HG03342 (cell line): Measurements from ENCODE around the gene CCDC146.
"Not testable (repeated sequence)": the region's sequence is repeated elsewhere in the genome, so short reads cannot be mapped to it uniquely, and the experiment has no call there.

Source experiments
- ATAC-seq: cut with Tn5 transposase; IDR thresholded peaks from one replicate; pipeline ENCODE4 v1.9.1; 2021; ENCODE audit warnings: mild to moderate bottlenecking, moderate library complexity; ENCODE audit not compliant: unreplicated experiment

Gene CCDC146

GRCh38 chr7:77197141-77197540 is 74.7 kb downstream of the CCDC146 start:
- no peak for ATAC-seq

GRCh38 chr7:77199013-77199966 is 76.9 kb downstream of the CCDC146 start, which contains the start of gene FGL2:
TSS of gene FGL2 (minus strand) at chr7:77199819. CDS start at chr7:77199793, 26 bp downstream.
- ATAC-seq = no peak

GRCh38 chr7:77200542-77200941 is 78.1 kb downstream of the CCDC146 start:
- ATAC-seq = no peak

- peak; percentile 95 for ATAC-seq
These were observed 80.1 kb downstream of the CCDC146 start for GRCh38 chr7:77202481-77202976.

- ATAC-seq = no peak
These were observed 83.3 kb downstream of the CCDC146 start for GRCh38 chr7:77205706-77206105.

- no peak for ATAC-seq
These were observed 86.0 kb downstream of the CCDC146 start for GRCh38 chr7:77208416-77208815.

DNA sequence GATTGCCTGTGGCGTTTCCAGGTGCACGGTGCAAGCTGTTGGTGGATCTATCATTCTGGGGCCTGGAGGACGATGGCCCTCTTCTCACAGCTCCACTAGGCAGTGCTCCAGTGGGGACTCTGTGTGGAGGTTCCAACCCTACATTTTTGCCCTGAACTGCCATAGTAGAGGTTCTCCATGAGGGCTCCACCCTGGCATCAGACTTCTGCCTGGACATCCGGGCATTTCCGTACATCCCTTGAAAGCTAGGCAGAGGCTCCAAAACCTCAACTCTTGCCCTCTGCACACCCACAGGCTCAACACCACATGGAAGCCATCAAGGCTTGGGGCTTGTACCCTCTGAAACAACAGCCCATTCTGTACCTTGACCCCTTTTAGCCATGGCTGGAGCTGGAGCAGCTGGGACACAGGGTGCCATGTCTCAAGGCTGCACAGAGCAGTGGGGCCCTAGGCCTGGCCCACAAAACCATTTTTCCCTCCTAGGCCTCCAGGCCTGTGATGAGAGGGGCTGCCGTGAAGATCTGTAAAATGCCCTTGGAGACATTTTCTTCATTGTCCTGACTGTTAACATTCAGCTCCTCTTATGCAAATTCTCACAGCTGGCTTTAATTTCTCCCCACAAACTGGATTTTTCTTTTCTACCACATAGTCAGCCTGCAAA is 87.2 kb downstream of the CCDC146 start:
- ATAC-seq = no peak

- ATAC-seq = no peak
These were observed 93.9 kb downstream of the CCDC146 start for GRCh38 chr7:77216181-77216845.

DNA sequence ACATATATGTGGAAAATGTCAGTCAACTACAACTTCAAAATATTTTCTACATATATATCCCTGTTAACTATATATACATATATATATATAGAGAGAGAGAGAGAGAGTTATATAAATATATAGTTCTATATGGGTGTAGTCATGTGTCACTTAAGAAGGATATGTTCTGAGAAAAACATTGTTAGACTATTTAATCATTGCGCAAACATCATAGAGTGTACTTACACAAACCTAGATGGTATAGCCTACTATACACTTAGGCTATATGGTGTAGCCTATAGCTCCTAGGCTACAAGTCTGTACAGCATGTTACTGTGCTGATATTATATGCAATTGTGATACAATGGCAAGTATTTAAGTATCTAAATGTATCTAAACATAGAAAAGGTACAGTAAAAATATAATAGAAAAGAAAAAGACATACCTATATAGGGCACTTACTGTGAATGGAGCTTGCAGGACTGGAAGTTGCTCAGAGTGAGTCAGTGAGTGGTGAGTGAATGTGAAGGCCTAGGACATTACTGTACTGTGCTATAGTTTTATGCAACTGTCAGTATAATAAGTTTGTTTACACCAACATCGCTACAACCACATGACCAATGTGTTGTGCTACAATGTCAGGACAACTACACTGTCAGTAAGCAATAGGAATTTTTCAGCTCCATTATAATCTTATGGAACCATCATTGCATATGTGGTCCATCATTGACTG is 95.2 kb downstream of the CCDC146 start:
- no peak for ATAC-seq

DNA sequence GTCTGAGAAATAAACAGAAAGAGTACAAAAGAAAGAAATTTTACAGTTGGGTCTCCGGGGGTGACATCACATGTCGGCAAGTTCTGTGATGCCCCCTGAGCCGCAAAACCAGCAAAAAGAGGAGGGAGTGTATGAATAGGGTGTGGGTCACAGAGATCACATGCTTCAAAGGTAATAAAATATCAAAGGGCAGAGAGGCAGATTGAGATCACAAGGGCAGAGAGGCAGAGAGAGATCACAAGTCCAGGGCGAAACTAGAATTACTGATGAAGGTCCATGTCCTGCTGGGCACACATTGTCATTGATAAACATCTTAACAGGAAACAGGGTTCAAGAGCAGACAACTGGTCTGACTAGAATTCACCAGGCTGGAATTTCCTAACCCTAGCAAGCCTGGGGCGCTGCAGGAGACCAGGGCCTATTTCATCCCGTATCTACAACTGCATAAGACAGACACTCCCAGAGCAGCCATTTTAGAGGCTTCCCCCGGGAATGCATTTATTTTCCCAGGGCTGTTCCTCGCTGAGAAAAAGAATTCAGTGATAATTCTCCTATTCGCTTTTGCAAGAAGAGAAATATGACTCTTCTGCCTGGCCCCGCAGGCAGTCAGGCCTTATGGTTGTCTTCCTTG is 97.4 kb downstream of the CCDC146 start:
- ATAC-seq = not testable (repeated sequence)

- no peak for ATAC-seq
These were observed 99.7 kb downstream of the CCDC146 start for GRCh38 chr7:77222065-77222464.

- no peak for ATAC-seq
These were observed 100.4 kb downstream of the CCDC146 start for GRCh38 chr7:77222819-77223218.

- no peak for ATAC-seq
These were observed 100.8 kb downstream of the CCDC146 start for GRCh38 chr7:77223261-77223660.

GRCh38 chr7:77226357-77226839 is 104.0 kb downstream of the CCDC146 start:
- ATAC-seq = no peak

GRCh38 chr7:77228795-77229194 is 106.4 kb downstream of the CCDC146 start:
- ATAC-seq = not testable (repeated sequence)

DNA sequence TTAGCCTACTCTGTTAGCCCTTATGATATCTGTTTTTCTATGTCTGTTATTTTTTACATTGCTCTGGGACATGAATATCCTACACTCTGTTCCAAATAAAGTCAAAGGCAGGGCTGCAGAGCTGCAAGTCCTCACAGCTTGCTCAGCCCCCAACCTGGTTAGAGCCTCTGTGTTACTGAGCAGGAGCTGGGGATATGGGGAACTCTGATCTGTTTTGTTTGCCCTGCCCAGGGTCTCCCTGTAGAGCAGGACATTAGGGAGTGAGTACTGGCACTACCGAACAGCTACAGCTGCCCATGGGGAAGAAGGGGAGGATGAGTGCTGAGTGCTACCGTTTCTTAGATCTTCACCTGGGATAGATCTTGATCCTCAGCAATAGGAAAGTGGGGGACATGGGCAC is 110.1 kb downstream of the CCDC146 start:
- ATAC-seq = no peak

- no peak for ATAC-seq
These were observed 112.9 kb downstream of the CCDC146 start for GRCh38 chr7:77235276-77235675.

- ATAC-seq = no peak
These were observed 116.3 kb downstream of the CCDC146 start for GRCh38 chr7:77238703-77239136.

DNA sequence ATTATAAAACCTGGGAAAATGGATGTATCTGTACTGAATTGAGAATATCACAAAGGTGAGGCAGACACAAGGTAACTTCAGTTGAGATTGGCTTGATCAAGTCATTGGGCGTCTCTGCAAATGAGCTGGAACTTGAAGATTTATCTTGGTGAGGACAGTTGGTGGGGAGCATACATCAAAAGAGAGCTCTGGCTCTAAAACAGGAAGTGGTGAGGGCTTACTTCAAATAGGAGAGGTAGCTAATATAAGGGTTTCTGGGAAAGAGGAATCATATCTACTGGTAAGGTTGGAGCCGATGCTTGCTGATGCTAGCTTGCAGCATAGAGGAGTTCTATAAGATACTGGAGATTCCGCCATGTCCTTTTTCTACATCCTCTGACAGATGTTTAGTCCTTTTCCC is 117.1 kb downstream of the CCDC146 start:
- no peak for ATAC-seq

GRCh38 chr7:77242068-77242467 is 119.7 kb downstream of the CCDC146 start:
- no peak for ATAC-seq
